CD14-positive monocyte (primary cell): ENCODE data around the gene SPATA31E1. TPM values are rescaled to one million over a fixed set of nuclear protein-coding genes. Genes with fewer than 3 reads are reported as not detected.

Source experiments
- DNase-seq, 3 donors: peaks; one replicate each; pipeline ENCODE4 v3.0.0-alpha.2; 2011 to 2022
- H2AFZ ChIP-seq: 2 replicates; pipeline ENCODE4 v1.6.0; 2012; ENCODE audit warnings: mild to moderate bottlenecking, low read depth, low read length, inconsistent platforms; ENCODE audit not compliant: insufficient read depth, poor library complexity, severe bottlenecking
- H3K27ac ChIP-seq, 2 donors: 1 replicate in 1 of 2; 2 replicates in 1 of 2; pipeline ENCODE4 v1.5.1; 2012 to 2013; ENCODE audit warnings: low read length in 2 of 2, control low read depth in 1 of 2, inconsistent platforms in 1 of 2, low read depth in 1 of 2, mild to moderate bottlenecking in 1 of 2
- H3K27me3 ChIP-seq, 2 donors: one replicate each; pipeline versions ENCODE4 v1.6.0 to v1.6.1; 2011 to 2013; ENCODE audit warnings: low read length in 2 of 2; ENCODE audit not compliant: control insufficient read depth in 2 of 2, insufficient read depth in 2 of 2
- H3K36me3 ChIP-seq, 2 donors: replicated peaks in 1 of 2; 1 replicate in 1 of 2; 2 replicates in 1 of 2; pipeline versions ENCODE4 v1.5.1 to v1.6.1; 2012 to 2013; ENCODE audit warnings: low read length in 2 of 2, control low read depth in 1 of 2, inconsistent platforms in 1 of 2, mild to moderate bottlenecking in 1 of 2; ENCODE audit not compliant: insufficient read depth in 2 of 2, control insufficient read depth in 1 of 2
- H3K4me1 ChIP-seq, 2 donors: 1 replicate in 1 of 2; 2 replicates in 1 of 2; pipeline versions ENCODE4 v1.5.1 to v1.6.1; 2012 to 2013; ENCODE audit warnings: low read length in 2 of 2, control low read depth in 1 of 2, inconsistent platforms in 1 of 2, mild to moderate bottlenecking in 1 of 2, moderate library complexity in 1 of 2; ENCODE audit not compliant: insufficient read depth in 2 of 2, control insufficient read depth in 1 of 2
- H3K4me2 ChIP-seq: replicated peaks from 2 replicates; pipeline ENCODE3; 2012; ENCODE audit warnings: low read length, moderate library complexity, mild to moderate bottlenecking; ENCODE audit not compliant: poor library complexity, severe bottlenecking; ENCODE audit errors: extremely low read depth
- H3K4me3 ChIP-seq, 3 experiments: fragments of 200-600 bp in 1 of 3; sonication (generic) in 1 of 3; replicated peaks in 1 of 3; 1 replicate in 2 of 3; 2 replicates in 1 of 3; pipeline ENCODE4 v1.5.1; 2011 to 2013; ENCODE audit warnings: low read length in 3 of 3, mild to moderate bottlenecking in 3 of 3, control low read depth in 2 of 3, low read depth in 2 of 3, inconsistent platforms in 1 of 3, moderate library complexity in 1 of 3
- H3K79me2 ChIP-seq: 2 replicates; pipeline ENCODE4 v1.6.0; 2012; ENCODE audit warnings: mild to moderate bottlenecking, control low read depth, inconsistent platforms, low read length, moderate library complexity; ENCODE audit not compliant: insufficient read depth
- H3K9ac ChIP-seq: 2 replicates; pipeline ENCODE4 v1.6.0; 2017; ENCODE audit warnings: low read length, mild to moderate bottlenecking; ENCODE audit not compliant: insufficient read depth, poor library complexity, severe bottlenecking
- H3K9me3 ChIP-seq, 2 donors: replicated peaks in 1 of 2; 1 replicate in 1 of 2; 2 replicates in 1 of 2; pipeline versions ENCODE4 v1.5.1 to v1.6.1; 2012 to 2013; ENCODE audit warnings: low read length in 2 of 2, control low read depth in 1 of 2; ENCODE audit not compliant: control insufficient read depth in 1 of 2, insufficient read depth in 1 of 2
- H4K20me1 ChIP-seq: 2 replicates; pipeline ENCODE4 v1.6.0; 2012; ENCODE audit warnings: mild to moderate bottlenecking, low read length, control low read depth, moderate library complexity; ENCODE audit not compliant: insufficient read depth
- H3K27ac Mint-ChIP-seq, 7 donors: one replicate each; pipeline ENCODE4 v1.8.0; 2020; ENCODE audit warnings: mild to moderate bottlenecking in 7 of 7, mixed read lengths in 7 of 7, moderate library complexity in 6 of 7, inconsistent platforms in 2 of 7
- H3K27me3 Mint-ChIP-seq, 3 donors: one replicate each; pipeline ENCODE4 v1.8.0; 2021 to 2022; ENCODE audit warnings: low read depth in 3 of 3, mild to moderate bottlenecking in 3 of 3, mixed read lengths in 3 of 3, moderate library complexity in 3 of 3, inconsistent platforms in 1 of 3
- H3K36me3 Mint-ChIP-seq, 2 donors: one replicate each; pipeline ENCODE4 v1.8.0; 2020; ENCODE audit warnings: mixed read lengths in 2 of 2, inconsistent platforms in 1 of 2, mild to moderate bottlenecking in 1 of 2
- H3K4me1 Mint-ChIP-seq: one replicate; pipeline ENCODE4 v1.8.0; 2020; ENCODE audit warnings: mild to moderate bottlenecking, mixed read lengths
- H3K4me3 Mint-ChIP-seq, 2 donors: one replicate each; pipeline ENCODE4 v1.8.0; 2020; ENCODE audit warnings: mild to moderate bottlenecking in 2 of 2, mixed read lengths in 2 of 2, moderate library complexity in 1 of 2
- H3K9me3 Mint-ChIP-seq, 7 donors: one replicate each; pipeline ENCODE4 v1.8.0; 2020 to 2022; ENCODE audit warnings: mixed read lengths in 7 of 7, mild to moderate bottlenecking in 6 of 7, moderate library complexity in 6 of 7, inconsistent platforms in 2 of 7
- WGBS: methylation state at CpG from one replicate; pipeline ENCODE4 v1.1.5; 2013; ENCODE audit warnings: missing lambda C conversion rate; ENCODE audit not compliant: insufficient coverage; 5-methylcytosine and 5-hydroxymethylcytosine counted together
- intact Hi-C, 2 donors: fragments of 100-400 bp; cut with micrococcal nuclease; formaldehyde crosslinking; loops; one replicate each; pipeline versions ENCODE4 v1.15.0 to v1.15.1; 2023
- polyA plus RNA-seq, 3 donors: library from polyadenylated mRNA; depleted of rRNA in 1 of 3; unstranded in 2 of 3; stranded (reverse) in 1 of 3; fragments of 300-500 nt in 2 of 3; fragments of >200 nt in 1 of 3; fragmentation: Illumina TruSeq in 2 of 3; gene quantifications; 1 replicate in 2 of 3; 2 replicates in 1 of 3; pipeline ENCODE4 v1.2.3, GENCODE V29; 2012 to 2021
- TF ChIP-seq, protein P1 (sequence below): fragments of 200-600 bp; IDR thresholded peaks from one replicate; pipeline ENCODE4 v1.8.0; 2022; ENCODE audit warnings: antibody characterized with exemption, mild to moderate bottlenecking

SPATA31E1 gene
- polyA plus RNA-seq, 3 donors, result 0.01 TPM; not detected in 2

DNA sequence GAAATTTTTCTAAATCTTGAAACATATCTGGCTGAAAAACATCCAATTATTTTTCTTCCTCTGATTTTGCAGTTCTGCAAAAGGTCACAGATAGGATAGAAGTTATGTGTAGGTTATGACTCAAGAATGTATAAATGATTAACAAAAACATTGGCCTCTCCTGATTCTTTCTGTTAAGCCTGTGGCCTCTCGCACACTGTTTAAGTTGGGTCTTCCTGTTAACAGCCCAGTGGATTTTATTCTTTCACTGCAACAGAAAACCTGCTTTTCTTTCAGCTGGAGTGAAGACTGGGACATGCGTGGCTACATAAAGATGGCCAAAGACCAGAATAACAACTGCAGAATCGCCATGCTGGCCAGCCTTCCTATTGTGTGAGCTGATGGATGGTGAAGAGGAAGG lies 17.1 kb upstream of the SPATA31E1 start:
- Mint-ChIP-seq H3K36me3 (no peaks in the 10 kb centered on the region), H3K4me3 (no peak overlapping the region), H3K9me3 (peaks cover 0 to 14% (median 8%) of the 10 kb centered on the region in 7 donors), H3K4me1 (no peaks in the 10 kb centered on the region), H3K27me3 (peaks cover 11 to 15% (median 11%) of the 10 kb centered on the region in 3 donors), H3K27ac (no peak overlapping the region)
- H3K36me3 ChIP-seq, result no peaks in the 10 kb centered on the region
- TF ChIP-seq, protein P1, sequence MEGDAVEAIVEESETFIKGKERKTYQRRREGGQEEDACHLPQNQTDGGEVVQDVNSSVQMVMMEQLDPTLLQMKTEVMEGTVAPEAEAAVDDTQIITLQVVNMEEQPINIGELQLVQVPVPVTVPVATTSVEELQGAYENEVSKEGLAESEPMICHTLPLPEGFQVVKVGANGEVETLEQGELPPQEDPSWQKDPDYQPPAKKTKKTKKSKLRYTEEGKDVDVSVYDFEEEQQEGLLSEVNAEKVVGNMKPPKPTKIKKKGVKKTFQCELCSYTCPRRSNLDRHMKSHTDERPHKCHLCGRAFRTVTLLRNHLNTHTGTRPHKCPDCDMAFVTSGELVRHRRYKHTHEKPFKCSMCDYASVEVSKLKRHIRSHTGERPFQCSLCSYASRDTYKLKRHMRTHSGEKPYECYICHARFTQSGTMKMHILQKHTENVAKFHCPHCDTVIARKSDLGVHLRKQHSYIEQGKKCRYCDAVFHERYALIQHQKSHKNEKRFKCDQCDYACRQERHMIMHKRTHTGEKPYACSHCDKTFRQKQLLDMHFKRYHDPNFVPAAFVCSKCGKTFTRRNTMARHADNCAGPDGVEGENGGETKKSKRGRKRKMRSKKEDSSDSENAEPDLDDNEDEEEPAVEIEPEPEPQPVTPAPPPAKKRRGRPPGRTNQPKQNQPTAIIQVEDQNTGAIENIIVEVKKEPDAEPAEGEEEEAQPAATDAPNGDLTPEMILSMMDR, result no peak
- intact Hi-C loops, result no loop called here
- H3K9ac ChIP-seq, result no peak overlapping the region
- H3K4me2 ChIP-seq, result no peak overlapping the region
- 97% methylated on average over 3 of the region's 3 CpGs for WGBS
- peaks cover 3% of the 10 kb centered on the region in 2 donors for H3K9me3 ChIP-seq
- H3K27ac ChIP-seq, result no peak overlapping the region
- H3K4me3 ChIP-seq, result no peak overlapping the region
- H4K20me1 ChIP-seq, result no peaks in the 10 kb centered on the region
- no peak overlapping the region for H2AFZ ChIP-seq
- H3K27me3 ChIP-seq, result no peaks in the 10 kb centered on the region
- no peaks in the 10 kb centered on the region for H3K4me1 ChIP-seq
- no peaks in the 10 kb centered on the region for H3K79me2 ChIP-seq
- no peak for DNase-seq

DNA sequence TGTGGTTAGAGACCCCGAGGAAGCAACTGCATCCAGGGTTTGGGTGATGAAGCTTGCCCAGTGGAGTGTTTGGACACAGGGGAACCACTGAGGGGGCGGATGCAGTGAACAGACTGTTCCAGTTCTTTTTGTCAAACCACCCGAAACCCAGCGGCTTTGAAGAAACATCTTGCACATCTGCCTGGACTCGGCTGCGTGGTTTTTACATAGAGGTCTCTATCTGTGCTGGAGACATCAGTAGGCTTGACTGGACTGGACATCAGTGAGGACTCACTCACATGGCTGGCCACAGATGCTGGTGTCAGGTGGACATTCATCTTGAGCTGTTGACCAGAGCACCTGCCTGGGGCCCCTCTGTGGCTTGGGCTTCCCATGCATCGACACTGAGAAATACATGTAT lies 15.3 kb upstream of the SPATA31E1 start:
- H3K4me2 ChIP-seq, result no peak overlapping the region
- no peak overlapping the region for H3K4me3 ChIP-seq
- DNase-seq, result no peak
- Mint-ChIP-seq H3K27ac (no peak overlapping the region), H3K4me1 (no peaks in the 10 kb centered on the region), H3K9me3 (peaks cover 0 to 16% (median 1%) of the 10 kb centered on the region in 7 donors), H3K4me3 (no peak overlapping the region), H3K27me3 (peaks cover 6 to 14% (median 11%) of the 10 kb centered on the region in 3 donors), H3K36me3 (no peaks in the 10 kb centered on the region)
- no peaks in the 10 kb centered on the region for H4K20me1 ChIP-seq
- H2AFZ ChIP-seq, result no peak overlapping the region
- no peaks in the 10 kb centered on the region for H3K27me3 ChIP-seq
- H3K36me3 ChIP-seq, result no peaks in the 10 kb centered on the region
- no peaks in the 10 kb centered on the region for H3K4me1 ChIP-seq
- intact Hi-C loops, result no loop called here
- no peak overlapping the region for H3K27ac ChIP-seq
- H3K9me3 ChIP-seq, result peaks cover 0 to 3% of the 10 kb centered on the region in 2 donors
- TF ChIP-seq, protein P1, result no peak
- no peaks in the 10 kb centered on the region for H3K79me2 ChIP-seq
- H3K9ac ChIP-seq, result no peak overlapping the region
- WGBS, result 94% methylated on average over 6 of the region's 7 CpGs
